Measurements from ENCODE around the gene PRRC2C. TPM values are rescaled to one million over a fixed set of nuclear protein-coding genes. Genes with fewer than 3 reads are reported as not detected.

PRRC2C gene
- total and polyA plus RNA-seq, 2 of the 4 experiments (the other 2 are of a cell fraction), result 54.0 to 58.3 TPM

DNA sequence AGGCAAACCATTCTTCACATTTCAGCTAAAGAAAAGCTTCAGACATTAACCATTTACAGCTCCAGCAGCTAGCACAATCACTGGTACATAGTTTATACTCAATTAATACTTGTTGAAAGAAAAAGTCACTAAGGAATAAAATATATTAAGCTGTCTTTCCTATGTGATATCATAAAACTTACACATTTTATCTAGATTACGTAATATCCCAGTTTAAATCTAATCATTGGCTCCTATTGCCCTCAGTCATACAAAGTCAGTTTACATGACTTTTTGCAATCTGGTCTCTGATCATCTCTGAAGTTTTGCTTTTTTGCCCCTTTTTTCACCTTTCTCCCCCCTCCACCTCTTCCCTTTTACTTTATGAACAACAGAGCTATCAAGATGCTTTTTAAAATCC, 8.5 kb upstream of the PRRC2C start:
- no peak overlapping the region for H3K18ac ChIP-seq (ENCODE audit: low read depth, low read length)
- no peak overlapping the region for H3K4ac ChIP-seq (ENCODE audit: low read depth, low read length)
- H3K56ac ChIP-seq (ENCODE audit: extremely low read depth, insufficient read depth, low read length), result no peak overlapping the region
- no peak overlapping the region for H3K14ac ChIP-seq (replicated peaks; ENCODE audit: low read depth, low read length)
- ChIA-PET CTCF (interaction anchor here (1.0 kb wide), 1 partner anchor 8 kb away, joined by 4 read pairs; the partner anchor contains the start of gene PRRC2C), POLR2A (ENCODE audit: unreplicated experiment) (no interaction called here)
- H3K4me2 ChIP-seq (ENCODE audit: low read depth, low read length), result no peak overlapping the region
- DNase-seq (no peak), ATAC-seq (ENCODE audit: low read depth) (no peak)
- no peak overlapping the region for H4K5ac ChIP-seq (ENCODE audit: low read depth, low read length)
- no peak overlapping the region for H3K27ac ChIP-seq (ENCODE audit: insufficient read depth, low read length)
- no peaks in the 10 kb centered on the region for H3K27me3 ChIP-seq (ENCODE audit: control insufficient read depth, insufficient read depth, low read length)
- no TSS peak for BruUV-seq (replicated peaks)
- no peak for TF ChIP-seq RAD21 (IDR thresholded peaks at IDR 0.05; ENCODE audit: low read length)
- no peak for TF ChIP-seq CHD1 (IDR thresholded peaks at IDR 0.05; ENCODE audit: low read depth, low read length)
- no peak for TF ChIP-seq MXI1 (IDR thresholded peaks at IDR 0.05; ENCODE audit: borderline replicate concordance, low read depth, low read length)
- peak; percentile 79 for TF ChIP-seq CEBPB (IDR thresholded peaks at IDR 0.05; ENCODE audit: low read depth, low read length)
- TF ChIP-seq RFX5 (IDR thresholded peaks at IDR 0.05; ENCODE audit: low read depth, low read length), result no peak
- no peak for TF ChIP-seq SMC3 (IDR thresholded peaks at IDR 0.05; ENCODE audit: low read depth, low read length)
- no peak overlapping the region for H4K8ac ChIP-seq (ENCODE audit: low read depth in 2 of 2, low read length in 2 of 2)
- H2BK5ac ChIP-seq (ENCODE audit: low read depth, low read length, poor library complexity, severe bottlenecking), result no peak overlapping the region
- H4K20me1 ChIP-seq (ENCODE audit: insufficient read depth, low read length), result no peaks in the 10 kb centered on the region
- H3K9me1 ChIP-seq (ENCODE audit: insufficient read depth, low read length), result no peaks in the 10 kb centered on the region
- no peak overlapping the region for H4K91ac ChIP-seq (ENCODE audit: insufficient read depth, low read depth, low read length)
- H3K9me3 ChIP-seq (ENCODE audit: control insufficient read depth, insufficient read depth, low read length), result no peaks in the 10 kb centered on the region
- no peak overlapping the region for H2AFZ ChIP-seq (replicated peaks; ENCODE audit: low read length, poor library complexity)
- no peak overlapping the region for H3K4me3 ChIP-seq (ENCODE audit: insufficient read depth, low read depth, low read length)
- H2BK20ac ChIP-seq (ENCODE audit: low read depth, low read length), result no peak overlapping the region
- H3K23ac ChIP-seq (ENCODE audit: low read depth, low read length), result no peak overlapping the region
- H3K4me1 ChIP-seq (ENCODE audit: control insufficient read depth, insufficient read depth, low read length), result no peaks in the 10 kb centered on the region
- dilution Hi-C loops (cut with HindIII; ENCODE audit: low sequenced_read_pairs, unreplicated experiment) (no loop called here), intact Hi-C loops (cut with micrococcal nuclease) (no loop called here), in situ Hi-C loops (cut with MboI; ENCODE audit: low sequenced_read_pairs) (no loop called here)
- H3K9ac ChIP-seq (ENCODE audit: low read depth, low read length), result no peak overlapping the region
- H2BK120ac ChIP-seq (ENCODE audit: low read depth, low read length), result no peak overlapping the region
- no peaks in the 10 kb centered on the region for H3K79me1 ChIP-seq (ENCODE audit: low read depth in 1 of 2, low read length in 2 of 2)
- no peak overlapping the region for H2AK9ac ChIP-seq (replicated peaks; ENCODE audit: low read depth, low read length, poor library complexity)
- WGBS, 2 experiments (ENCODE audit: extremely low coverage in 2 of 2, insufficient read length in 1 of 2), result no CpG with 5 or more reads among the region's 1 CpG
- H2BK15ac ChIP-seq (ENCODE audit: low read depth, low read length), result no peak overlapping the region
- no peaks in the 10 kb centered on the region for H3K36me3 ChIP-seq (ENCODE audit: control insufficient read depth, insufficient read depth, low read length)
- no peak overlapping the region for H2AK5ac ChIP-seq (ENCODE audit: low read depth, low read length)

Data from IMR-90 (cell line).